OCI-M1 (cell line): ENCODE measurements around the gene MYCBP2.
"Not testable (repeated sequence)": the region's sequence is repeated elsewhere in the genome, so short reads cannot be mapped to it uniquely, and the experiment has no call there.

ENCODE experiments used
- DNase-seq: peaks from one replicate; lab custom pipeline; 2025; lab: John Stamatoyannopoulos, UW

The MYCBP2 gene

DNA sequence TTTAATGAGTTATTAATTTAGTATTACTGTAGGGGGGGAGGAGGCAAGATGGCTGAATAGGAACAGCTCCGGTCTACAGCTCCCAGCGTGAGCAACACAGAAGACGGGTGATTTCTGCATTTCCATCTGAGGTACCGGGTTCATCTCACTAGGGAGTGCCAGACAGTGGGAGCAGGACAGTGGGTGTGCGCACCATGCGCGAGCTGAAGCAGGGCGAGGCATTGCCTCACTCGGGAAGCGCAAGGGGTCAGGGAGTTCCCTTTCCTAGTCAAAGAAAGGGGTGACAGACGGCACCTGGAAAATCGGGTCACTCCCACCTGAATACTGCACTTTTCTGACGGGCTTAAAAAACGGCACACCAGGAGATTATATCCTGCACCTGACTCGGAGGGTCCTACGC is 127.9 kb downstream of the MYCBP2 start:
- DNase-seq = not testable (repeated sequence)

DNA sequence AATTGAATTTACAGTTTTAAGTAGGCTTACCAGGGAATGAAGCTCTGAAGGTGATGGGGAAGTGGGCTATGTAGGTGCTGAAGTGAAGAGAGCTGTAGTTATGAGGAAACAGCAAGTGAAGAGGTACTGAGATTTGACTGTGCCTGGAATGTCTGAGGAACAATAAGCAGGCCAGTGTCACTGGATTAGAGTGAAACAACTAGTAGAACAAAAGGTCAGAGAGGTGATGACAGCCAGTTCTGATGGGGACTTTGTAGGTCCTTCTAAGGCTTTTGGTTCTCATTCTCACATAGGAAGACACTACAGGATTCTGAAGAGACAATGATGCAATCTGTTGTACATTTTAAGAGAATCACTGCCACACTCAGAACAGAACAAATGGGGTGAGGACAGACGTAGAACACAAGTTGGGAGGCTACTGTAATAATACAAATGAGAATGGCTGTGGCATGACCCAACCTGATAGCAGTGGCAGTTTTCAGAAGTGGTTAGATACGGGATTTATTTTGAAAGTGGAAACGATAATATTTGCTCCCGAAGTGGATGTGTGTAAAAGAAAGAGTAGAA is 130.8 kb downstream of the MYCBP2 start:
- no peak for DNase-seq

DNA sequence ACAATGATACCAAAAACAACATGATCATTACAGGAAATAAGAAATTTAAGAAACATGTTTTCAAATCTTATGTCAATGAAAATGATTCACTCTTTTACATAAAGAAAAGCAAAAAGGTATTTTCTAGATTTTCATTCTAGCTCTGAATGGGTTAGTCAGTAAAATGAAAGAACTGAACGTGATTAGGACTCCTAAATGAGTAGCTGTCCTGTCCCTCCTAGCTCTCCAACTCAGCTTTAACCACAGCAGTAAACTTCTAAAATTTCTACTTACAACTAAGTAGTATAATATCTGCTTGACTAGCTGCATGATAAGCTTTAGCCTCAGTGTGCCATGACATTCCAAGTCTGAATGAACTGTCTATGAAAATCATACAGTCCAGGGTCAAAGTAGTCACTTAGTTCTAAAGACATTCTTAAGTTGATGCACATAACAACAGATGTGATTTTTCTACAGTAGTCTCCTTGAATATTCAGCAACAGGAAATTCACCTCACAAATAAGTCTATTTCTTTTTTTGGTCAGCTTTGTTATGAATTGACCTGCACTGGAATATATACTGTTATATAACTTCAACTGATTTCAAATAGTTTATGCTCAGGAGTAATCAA is 136.4 kb downstream of the MYCBP2 start:
- no peak for DNase-seq

DNA sequence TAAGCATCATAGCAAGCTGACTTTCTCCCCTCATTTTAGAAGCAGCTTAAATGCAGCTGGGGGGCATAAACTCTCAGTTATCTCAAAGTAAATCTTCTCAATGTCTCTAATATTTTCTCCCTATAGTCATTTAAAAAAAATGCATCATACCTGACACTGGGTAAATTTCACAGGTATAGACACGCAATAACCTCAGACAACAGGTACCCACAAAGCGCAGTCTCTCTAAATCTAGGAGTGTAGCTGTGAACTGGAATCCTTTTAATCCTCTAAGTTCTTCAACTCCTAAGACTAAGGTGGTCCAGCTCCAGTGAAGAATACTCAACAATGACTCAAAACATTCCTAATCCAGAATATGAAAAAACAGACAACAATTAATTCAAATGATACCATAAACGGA is 141.2 kb downstream of the MYCBP2 start:
- no peak for DNase-seq

DNA sequence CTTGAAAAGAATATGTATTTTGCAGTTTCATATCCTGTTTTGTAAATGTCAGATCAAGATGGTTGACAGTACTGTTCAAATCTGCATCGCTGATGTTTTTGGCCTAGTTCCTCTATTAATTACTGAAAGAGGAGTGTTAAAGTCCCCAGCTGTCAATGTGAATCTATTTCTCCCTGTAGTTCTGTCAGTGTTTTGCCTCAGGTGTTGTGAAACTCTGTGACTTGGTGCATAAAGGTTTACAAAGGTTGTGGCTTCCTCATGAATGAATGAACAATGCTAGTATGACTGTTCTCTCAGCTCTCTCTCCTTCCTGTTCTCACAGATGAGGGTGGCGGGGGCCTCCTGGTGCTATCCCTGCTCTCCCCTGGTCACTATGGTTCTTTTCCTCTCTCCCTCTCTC is 142.4 kb downstream of the MYCBP2 start:
- DNase-seq = no peak

- DNase-seq = no peak
These were observed 146.9 kb downstream of the MYCBP2 start for GRCh38 chr13:77180011-77180410.

GRCh38 chr13:77177646-77178045 is 149.2 kb downstream of the MYCBP2 start:
- DNase-seq = no peak

DNA sequence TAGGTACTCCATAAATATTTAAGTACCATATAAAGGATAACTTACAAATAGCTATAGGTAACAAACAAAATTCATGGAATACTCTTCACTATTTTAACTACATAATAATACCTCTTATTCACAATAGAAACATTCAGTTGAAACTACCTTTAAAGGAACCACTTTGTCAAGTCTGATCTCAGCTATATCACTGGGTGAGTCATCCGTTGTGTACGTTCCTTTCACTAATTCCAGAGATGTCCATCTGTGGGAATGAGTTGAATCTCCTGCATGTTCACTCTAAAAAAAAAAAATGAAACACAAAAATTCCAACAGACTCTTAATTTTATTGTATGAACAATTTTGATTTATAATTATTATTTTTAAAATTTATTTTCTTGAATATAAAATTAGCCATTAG is 150.5 kb downstream of the MYCBP2 start:
- no peak for DNase-seq

DNA sequence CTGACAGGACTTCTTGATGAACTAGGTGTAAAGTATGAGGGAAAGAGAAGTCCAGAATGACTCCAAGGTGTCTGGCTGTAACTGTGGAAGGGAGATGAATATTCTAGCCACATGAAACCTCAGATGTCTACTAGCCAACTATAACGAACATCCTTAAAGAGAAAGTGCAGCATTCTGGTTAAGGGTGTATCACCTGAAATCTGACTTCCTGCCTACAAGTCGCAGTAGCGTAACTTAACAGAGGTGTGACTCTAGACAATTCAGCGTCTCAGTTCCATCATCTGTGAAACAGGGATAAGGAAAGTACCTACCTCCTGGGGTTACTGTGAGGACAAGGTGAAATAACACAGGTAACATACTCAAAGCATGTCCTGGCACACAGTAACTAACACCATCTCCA is 154.2 kb downstream of the MYCBP2 start:
- DNase-seq = no peak

- no peak for DNase-seq
These were observed 155.4 kb downstream of the MYCBP2 start for GRCh38 chr13:77171451-77171850.

- DNase-seq = no peak
These were observed 158.7 kb downstream of the MYCBP2 start for GRCh38 chr13:77168237-77168636.

DNA sequence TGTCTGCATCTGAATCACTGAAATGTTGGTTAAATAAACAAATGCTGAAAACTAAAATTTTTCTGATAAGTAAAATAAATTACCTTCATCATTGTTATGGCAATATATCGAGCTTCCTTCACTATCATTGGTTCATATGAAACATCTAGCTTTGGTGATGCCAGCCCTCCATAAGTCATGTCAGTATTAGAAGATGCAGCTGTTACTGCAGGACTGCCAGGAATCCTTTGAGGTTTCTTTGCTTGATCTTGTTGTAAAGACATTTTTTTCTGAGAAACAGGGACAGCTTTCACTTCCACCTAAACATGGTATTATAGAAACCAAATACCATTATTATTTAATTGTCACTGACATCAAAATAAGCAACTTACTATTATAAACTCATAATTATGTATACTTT is 176.2 kb downstream of the MYCBP2 start:
- DNase-seq = no peak

DNA sequence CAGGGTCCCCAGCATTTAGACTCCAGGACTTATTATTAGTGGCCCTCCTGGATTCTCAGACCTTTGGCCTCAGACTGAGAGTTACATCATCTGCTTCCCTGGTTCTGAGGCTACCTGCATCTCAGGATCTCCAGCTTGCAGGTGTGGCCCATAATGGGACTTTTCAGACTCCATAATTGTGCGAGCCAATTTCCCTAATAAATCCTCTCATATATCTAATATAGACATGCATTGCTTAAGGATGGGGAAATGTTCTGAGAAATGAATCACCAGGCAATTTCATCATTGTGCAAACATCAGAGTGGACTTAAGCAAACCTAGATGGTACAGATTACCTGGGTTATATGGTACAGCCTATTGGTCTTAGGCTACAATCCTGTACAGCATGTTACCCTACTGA is 183.5 kb downstream of the MYCBP2 start:
- no peak for DNase-seq

- DNase-seq = no peak
These were observed 187.6 kb downstream of the MYCBP2 start for GRCh38 chr13:77139306-77139705.

DNA sequence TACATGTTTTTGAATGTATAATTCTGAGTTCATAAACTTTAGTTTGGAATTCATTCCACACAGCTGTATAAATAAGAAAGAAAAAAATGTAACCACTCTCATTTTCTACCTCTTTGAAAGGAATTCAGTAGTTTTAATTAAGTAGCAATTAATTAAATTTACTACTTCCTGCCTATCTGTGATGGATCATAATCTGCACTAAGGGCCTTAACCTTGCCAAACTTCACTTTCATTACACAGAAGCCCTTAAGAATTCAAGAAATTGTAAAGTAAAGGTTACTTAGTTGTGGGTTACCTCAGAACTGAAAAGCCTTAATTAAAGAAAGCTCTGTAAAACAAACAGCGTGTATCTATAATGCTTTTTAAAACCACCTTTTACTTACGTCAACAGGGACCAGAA is 188.1 kb downstream of the MYCBP2 start:
- DNase-seq = no peak

- DNase-seq = no peak
These were observed 189.9 kb downstream of the MYCBP2 start for GRCh38 chr13:77136902-77137420.

DNA sequence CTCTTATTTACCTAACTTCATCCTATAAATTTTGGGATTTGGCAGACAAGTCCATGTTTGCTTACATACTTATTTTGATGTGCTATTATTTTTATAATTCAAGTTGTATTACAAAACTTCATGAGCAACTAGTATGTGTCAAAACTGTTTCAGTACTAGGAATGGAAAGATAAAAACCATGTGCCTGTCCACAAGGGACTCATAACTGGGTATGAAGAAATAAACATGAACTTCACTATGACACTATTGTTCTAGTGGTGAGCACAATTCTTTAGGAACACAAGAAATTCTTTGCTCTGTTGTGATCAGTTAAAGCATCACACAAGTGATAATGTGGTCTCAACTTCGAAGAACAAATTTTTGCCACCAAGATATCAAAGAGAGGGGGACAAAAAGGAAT is 202.5 kb downstream of the MYCBP2 start:
- no peak for DNase-seq

DNA sequence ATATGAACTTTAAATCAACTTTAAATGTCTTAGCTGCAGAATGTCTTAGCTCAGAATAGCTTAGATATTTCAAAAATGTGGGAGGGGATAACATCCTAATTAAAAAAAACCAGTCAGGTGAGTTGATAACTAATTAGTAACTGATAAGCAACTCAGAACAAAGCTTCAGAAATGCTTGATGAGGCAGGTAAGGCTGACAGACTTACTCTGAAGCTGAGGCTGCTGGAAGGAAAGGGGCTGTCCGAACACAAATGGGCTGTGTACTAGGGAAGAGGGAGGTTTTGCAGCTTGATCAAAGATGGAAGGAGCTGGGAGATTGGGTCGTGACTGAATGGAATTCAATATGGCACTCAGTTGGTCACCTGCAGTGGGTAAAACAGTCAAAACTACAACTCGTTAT is 208.8 kb downstream of the MYCBP2 start:
- no peak for DNase-seq

- DNase-seq = no peak
These were observed 212.6 kb downstream of the MYCBP2 start for GRCh38 chr13:77114271-77114670.

DNA sequence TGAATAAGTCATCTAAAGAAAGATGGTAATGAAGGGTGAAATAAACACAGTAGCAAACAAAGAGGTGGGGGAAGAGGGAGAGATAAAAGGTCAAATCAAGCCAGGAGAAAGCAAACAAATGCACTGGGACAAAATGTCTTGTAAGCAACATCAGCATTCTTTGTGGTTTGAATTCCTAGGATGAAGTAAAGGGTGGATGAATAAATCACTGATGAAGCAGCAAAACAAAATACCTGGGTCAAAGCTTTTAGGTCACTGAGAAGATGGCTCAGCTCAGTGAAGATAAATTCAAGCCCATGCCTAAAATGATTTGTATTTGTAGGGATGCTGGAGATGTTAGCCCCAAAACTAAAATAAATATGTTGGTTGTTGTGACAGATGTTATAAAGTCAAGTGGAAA is 213.4 kb downstream of the MYCBP2 start:
- no peak for DNase-seq

- no peak for DNase-seq
These were observed 221.8 kb downstream of the MYCBP2 start for GRCh38 chr13:77105051-77105450.

GRCh38 chr13:77099415-77099814 is 227.5 kb downstream of the MYCBP2 start:
- DNase-seq = no peak

DNA sequence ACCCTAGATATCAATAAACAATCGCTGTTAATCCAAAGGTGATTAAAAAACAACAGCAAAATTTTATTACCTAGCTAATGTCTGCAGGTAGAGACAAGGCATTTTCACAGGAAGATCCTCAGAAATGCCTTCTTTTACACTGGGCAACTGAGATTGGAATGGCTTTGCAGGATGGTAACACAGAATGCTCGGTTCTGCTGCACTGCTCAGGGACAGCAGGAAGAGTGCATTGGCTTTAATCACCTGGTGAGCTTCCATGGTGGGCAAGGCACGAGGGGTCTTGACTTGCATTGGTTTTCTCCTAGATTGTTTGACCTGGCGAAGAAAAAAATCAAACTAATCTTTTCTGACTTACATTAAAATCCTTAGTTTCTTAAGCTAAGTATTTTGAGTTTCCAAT is 231.6 kb downstream of the MYCBP2 start:
- DNase-seq = no peak

DNA sequence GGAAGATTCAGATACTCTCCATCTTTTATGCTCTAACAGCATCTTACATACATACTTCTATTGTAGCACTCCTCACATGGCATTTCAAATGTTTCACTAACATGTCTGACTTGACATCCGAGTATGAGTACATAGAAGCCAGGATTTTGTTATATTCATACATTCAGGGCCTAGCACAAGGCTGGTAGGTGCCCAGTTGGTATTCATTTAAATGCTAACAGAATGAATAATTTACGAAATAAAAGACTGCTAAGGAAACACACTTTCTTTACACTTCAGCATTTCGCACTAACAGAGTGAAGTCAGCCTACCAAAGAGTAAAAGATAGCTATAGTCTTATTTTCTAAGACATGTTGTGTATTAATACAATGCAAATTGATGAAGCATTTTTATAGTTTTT is 232.1 kb downstream of the MYCBP2 start:
- DNase-seq = no peak
